GM06990 (cell line): ENCODE data around the gene GNB3.

ENCODE experiments used
- DNase-seq: peaks from one replicate; pipeline ENCODE4 v3.0.0-alpha.2; 2011; ENCODE audit not compliant: insufficient read length; ENCODE audit errors: extremely low read depth
- H3K27me3 ChIP-seq: replicated peaks from 2 replicates; pipeline ENCODE4 v1.6.0; 2011; ENCODE audit warnings: low read length; ENCODE audit not compliant: control insufficient read depth, insufficient read depth
- H3K36me3 ChIP-seq: 2 replicates; pipeline ENCODE4 v1.5.1; 2011; ENCODE audit warnings: low read length; ENCODE audit not compliant: control insufficient read depth, insufficient read depth
- H3K4me3 ChIP-seq: replicated peaks from 2 replicates; pipeline ENCODE4 v1.5.1; 2011; ENCODE audit warnings: low read depth, mild to moderate bottlenecking, control low read depth, low read length
- TF ChIP-seq, protein P1 (sequence below): IDR thresholded peaks from 2 replicates; pipeline ENCODE4 v1.5.1; 2011; ENCODE audit warnings: low read length, control low read depth, mild to moderate bottlenecking, inconsistent platforms; ENCODE audit not compliant: insufficient read depth, poor library complexity, severe bottlenecking

The GNB3 gene

DNA sequence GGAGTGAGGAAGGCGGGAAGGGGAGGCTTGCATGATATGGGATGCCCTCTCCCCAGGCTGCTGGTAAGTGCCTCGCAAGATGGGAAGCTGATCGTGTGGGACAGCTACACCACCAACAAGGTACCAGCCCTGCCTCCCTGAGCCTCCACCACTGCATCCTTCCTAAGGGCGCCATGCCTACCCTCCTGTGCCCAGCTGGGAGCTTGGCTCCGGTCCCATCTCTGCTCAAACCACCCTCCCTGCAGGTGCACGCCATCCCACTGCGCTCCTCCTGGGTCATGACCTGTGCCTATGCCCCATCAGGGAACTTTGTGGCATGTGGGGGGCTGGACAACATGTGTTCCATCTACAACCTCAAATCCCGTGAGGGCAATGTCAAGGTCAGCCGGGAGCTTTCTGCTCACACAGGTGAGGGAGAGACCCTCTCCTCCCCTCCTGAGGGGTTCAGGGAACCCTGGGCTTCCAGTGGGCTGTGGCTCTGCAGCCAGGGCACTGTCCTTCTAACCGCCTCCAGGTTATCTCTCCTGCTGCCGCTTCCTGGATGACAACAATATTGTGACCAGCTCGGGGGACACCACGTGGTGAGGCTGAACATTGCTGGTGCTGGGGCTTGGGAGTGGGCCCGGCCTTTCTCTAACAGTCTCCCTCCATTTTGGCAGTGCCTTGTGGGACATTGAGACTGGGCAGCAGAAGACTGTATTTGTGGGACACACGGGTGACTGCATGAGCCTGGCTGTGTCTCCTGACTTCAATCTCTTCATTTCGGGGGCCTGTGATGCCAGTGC is 2.6 kb downstream of the GNB3 start:
- H3K4me3 ChIP-seq = no peak overlapping the region
- peaks cover 4% of the 10 kb centered on the region for H3K36me3 ChIP-seq
- DNase-seq = no peak
- TF ChIP-seq, protein P1, sequence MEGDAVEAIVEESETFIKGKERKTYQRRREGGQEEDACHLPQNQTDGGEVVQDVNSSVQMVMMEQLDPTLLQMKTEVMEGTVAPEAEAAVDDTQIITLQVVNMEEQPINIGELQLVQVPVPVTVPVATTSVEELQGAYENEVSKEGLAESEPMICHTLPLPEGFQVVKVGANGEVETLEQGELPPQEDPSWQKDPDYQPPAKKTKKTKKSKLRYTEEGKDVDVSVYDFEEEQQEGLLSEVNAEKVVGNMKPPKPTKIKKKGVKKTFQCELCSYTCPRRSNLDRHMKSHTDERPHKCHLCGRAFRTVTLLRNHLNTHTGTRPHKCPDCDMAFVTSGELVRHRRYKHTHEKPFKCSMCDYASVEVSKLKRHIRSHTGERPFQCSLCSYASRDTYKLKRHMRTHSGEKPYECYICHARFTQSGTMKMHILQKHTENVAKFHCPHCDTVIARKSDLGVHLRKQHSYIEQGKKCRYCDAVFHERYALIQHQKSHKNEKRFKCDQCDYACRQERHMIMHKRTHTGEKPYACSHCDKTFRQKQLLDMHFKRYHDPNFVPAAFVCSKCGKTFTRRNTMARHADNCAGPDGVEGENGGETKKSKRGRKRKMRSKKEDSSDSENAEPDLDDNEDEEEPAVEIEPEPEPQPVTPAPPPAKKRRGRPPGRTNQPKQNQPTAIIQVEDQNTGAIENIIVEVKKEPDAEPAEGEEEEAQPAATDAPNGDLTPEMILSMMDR = no peak
- no peaks in the 10 kb centered on the region for H3K27me3 ChIP-seq

DNA sequence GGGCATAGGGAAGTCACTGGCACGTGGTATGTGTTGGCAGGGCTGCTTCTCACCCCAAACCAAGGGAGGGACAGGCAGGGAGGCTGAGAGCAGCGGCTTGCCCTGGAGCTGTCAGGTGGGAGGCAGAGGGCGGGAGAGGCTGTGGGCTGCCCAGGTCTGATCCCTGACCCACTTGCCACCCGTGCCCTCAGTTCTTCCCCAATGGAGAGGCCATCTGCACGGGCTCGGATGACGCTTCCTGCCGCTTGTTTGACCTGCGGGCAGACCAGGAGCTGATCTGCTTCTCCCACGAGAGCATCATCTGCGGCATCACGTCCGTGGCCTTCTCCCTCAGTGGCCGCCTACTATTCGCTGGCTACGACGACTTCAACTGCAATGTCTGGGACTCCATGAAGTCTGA is 4.7 kb downstream of the GNB3 start:
- no peaks in the 10 kb centered on the region for H3K27me3 ChIP-seq
- TF ChIP-seq, protein P1 = no peak
- DNase-seq = no peak
- H3K36me3 ChIP-seq = peaks cover 7% of the 10 kb centered on the region
- no peak overlapping the region for H3K4me3 ChIP-seq

DNA sequence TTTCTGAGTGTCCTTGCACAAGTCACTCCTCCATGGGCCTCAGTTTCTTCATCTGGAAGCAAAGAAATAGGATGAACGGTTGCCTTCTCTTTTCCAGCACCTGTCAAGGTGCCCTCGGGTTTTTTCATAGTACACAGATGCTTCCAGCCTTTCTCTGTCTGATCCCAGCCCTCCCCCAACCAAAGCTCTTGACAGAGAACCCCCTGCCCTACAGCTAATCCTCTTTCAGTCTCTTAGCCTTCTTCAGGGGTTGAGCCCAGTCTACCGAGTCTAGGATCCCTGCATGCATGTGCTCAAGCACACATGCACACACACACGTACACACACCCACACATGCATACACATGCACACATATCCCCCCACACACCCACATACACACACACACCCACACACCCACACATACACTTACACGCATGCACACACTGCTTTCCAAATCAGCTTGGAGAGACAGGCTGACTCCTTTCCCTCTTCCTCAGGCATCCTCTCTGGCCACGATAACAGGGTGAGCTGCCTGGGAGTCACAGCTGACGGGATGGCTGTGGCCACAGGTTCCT is 5.7 kb downstream of the GNB3 start:
- Histone ChIP-seq H3K36me3 (peaks cover 7% of the 10 kb centered on the region), H3K27me3 (no peaks in the 10 kb centered on the region), H3K4me3 (no peak overlapping the region)
- TF ChIP-seq, protein P1 = no peak
- DNase-seq = no peak

DNA sequence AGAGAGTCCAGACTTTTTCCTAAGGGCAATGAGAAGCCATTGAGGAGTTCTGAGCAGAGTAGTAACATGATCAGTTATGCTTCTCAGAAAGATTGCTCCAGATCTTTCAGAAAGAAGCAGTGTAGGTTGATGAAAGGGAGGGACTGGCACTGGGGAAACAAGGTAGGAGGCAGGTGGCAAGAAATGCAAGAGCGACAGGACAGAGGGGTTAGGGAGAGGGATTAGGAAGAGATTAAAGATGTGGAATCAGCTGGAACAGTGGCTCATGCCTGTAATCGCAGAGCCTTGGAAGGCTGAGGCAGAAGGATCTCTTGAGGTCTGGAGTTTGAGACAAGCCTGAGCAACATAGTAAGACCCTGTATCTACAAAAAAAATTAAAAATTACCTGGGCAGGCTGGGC is 7.0 kb downstream of the GNB3 start:
- DNase-seq = no peak
- TF ChIP-seq, protein P1 = no peak
- Histone ChIP-seq H3K36me3 (peaks cover 7% of the 10 kb centered on the region), H3K27me3 (no peaks in the 10 kb centered on the region), H3K4me3 (no peak overlapping the region)

DNA sequence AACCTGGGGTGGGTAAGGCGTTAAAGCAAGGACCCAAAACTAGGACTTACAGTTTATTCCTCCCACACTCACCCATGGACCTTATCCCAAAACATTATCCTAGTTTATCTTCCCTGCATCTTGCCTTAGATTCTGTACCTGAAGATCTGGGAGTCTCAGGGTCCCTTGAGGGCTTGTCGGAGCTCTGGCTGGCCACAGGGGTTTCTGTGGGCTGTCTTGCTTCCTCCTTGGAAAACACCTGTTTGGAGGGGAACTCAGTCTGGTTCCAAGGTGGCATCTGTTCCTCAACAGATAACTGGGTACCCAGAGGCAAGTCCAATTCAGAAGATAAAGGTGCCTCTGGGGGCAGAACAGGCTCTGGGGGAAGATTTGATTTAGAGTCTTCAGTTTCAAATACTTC is 8.7 kb downstream of the GNB3 start:
- Histone ChIP-seq H3K27me3 (no peaks in the 10 kb centered on the region), H3K36me3 (peaks cover 7% of the 10 kb centered on the region), H3K4me3 (peak overlapping the region; percentile 95)
- no peak for DNase-seq
- TF ChIP-seq, protein P1 = no peak
